GM19025 (cell line): Measurements from ENCODE around the gene MYOG.

Experiments
- ATAC-seq: cut with Tn5 transposase; IDR thresholded peaks from one replicate; pipeline ENCODE4 v1.9.1; 2021; ENCODE audit warnings: mild to moderate bottlenecking, low read depth, moderate library complexity; ENCODE audit not compliant: unreplicated experiment

The MYOG gene

GRCh38 chr1:203091199-203091477 lies 5.3 kb upstream of the MYOG start:
- ATAC-seq = no peak

GRCh38 chr1:203090421-203091198 lies 4.8 kb upstream of the MYOG start:
- no peak for ATAC-seq

GRCh38 chr1:203089651-203090045 lies 3.8 kb upstream of the MYOG start:
- ATAC-seq = no peak

- ATAC-seq = no peak
These were observed 3.3 kb upstream of the MYOG start for GRCh38 chr1:203089001-203089650.

- ATAC-seq = no peak
These were observed 2.6 kb upstream of the MYOG start for GRCh38 chr1:203088441-203088840.

GRCh38 chr1:203086992-203087763 lies 1.4 kb upstream of the MYOG start:
- ATAC-seq = no peak

GRCh38 chr1:203084588-203085527 lies 954 bp downstream of the MYOG start:
- ATAC-seq = no peak

- ATAC-seq = no peak
These were observed 2.3 kb downstream of the MYOG start for GRCh38 chr1:203083463-203083921.

- ATAC-seq = no peak
These were observed 3.0 kb downstream of the MYOG start for GRCh38 chr1:203082571-203083462.

- no peak for ATAC-seq
These were observed 3.6 kb downstream of the MYOG start for GRCh38 chr1:203082231-203082505.

GRCh38 chr1:203081465-203082230 lies 4.2 kb downstream of the MYOG start:
- ATAC-seq = no peak

GRCh38 chr1:203080456-203080855 lies 5.4 kb downstream of the MYOG start:
- ATAC-seq = no peak

- ATAC-seq = no peak
These were observed 7.3 kb downstream of the MYOG start for GRCh38 chr1:203078478-203078877.

GRCh38 chr1:203077956-203078355 lies 7.9 kb downstream of the MYOG start:
- ATAC-seq = no peak

GRCh38 chr1:203077367-203077766 lies 8.4 kb downstream of the MYOG start:
- ATAC-seq = no peak

- ATAC-seq = no peak
These were observed 9.7 kb downstream of the MYOG start for GRCh38 chr1:203076031-203076511.

GRCh38 chr1:203075236-203076030 lies 10.4 kb downstream of the MYOG start:
- ATAC-seq = no peak

GRCh38 chr1:203074610-203075009 lies 11.2 kb downstream of the MYOG start:
- ATAC-seq = no peak
